ENCODE measurements around the gene CSE1L. TPM values are rescaled to one million over a fixed set of nuclear protein-coding genes. Genes with fewer than 3 reads are reported as not detected.
A peak's percentile ranks its signal among the peaks of the same experiment; 100 is the strongest.

CSE1L gene, protein sequence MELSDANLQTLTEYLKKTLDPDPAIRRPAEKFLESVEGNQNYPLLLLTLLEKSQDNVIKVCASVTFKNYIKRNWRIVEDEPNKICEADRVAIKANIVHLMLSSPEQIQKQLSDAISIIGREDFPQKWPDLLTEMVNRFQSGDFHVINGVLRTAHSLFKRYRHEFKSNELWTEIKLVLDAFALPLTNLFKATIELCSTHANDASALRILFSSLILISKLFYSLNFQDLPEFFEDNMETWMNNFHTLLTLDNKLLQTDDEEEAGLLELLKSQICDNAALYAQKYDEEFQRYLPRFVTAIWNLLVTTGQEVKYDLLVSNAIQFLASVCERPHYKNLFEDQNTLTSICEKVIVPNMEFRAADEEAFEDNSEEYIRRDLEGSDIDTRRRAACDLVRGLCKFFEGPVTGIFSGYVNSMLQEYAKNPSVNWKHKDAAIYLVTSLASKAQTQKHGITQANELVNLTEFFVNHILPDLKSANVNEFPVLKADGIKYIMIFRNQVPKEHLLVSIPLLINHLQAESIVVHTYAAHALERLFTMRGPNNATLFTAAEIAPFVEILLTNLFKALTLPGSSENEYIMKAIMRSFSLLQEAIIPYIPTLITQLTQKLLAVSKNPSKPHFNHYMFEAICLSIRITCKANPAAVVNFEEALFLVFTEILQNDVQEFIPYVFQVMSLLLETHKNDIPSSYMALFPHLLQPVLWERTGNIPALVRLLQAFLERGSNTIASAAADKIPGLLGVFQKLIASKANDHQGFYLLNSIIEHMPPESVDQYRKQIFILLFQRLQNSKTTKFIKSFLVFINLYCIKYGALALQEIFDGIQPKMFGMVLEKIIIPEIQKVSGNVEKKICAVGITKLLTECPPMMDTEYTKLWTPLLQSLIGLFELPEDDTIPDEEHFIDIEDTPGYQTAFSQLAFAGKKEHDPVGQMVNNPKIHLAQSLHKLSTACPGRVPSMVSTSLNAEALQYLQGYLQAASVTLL
- total RNA-seq, result 10 to 100 TPM; 42.8 to 56.6 (median 45.0) TPM

DNA sequence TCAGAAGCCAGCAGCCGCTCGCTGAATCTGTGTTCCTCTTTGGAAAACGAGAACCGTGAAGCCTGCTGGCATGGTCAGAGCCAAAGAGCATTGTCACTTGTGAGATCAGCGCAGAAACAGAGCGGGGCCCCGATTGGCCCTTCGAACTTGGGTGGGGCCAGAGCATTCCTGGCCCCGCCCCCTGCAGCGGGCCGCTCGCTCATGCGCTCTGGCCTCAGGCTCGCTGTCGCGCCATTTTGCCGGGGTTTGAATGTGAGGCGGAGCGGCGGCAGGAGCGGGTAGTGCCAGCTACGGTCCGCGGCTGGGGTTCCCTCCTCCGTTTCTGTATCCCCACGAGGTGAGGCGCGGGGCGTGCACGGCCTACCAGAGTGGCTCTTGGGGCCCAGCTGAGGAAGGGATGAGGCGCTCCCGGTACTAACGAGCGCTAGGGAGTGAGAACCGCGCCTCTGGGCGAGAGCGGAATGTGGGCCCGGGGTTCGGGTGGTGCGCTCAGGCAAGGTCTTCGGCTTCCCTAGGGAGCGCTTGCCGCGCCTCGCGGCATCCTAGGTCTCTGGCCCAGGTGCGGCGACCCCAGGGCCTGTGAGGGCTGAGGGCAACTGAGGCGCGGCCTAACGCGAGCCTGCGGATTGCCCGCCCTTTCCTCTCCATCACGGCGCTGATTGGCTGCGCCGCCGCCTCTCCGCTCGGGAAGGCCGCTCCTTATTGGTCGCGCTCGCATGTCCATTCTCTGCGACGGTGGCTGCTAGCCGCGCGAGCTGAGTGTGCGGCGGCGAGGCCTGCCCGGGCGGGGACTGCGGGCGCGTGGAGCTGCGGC lies at the start of gene CSE1L:
CSE1L (plus strand) TSS at position 226 of the 814 bp plus-strand sequence. CDS start 12,152 bp downstream, outside the sequence.
- intact Hi-C loops (cut with DNase I), result no loop called here
- peak; percentile 57 to 87 for TF ChIP-seq POLR2A (IDR thresholded peaks at IDR 0.05)
- TF ChIP-seq, protein P1, sequence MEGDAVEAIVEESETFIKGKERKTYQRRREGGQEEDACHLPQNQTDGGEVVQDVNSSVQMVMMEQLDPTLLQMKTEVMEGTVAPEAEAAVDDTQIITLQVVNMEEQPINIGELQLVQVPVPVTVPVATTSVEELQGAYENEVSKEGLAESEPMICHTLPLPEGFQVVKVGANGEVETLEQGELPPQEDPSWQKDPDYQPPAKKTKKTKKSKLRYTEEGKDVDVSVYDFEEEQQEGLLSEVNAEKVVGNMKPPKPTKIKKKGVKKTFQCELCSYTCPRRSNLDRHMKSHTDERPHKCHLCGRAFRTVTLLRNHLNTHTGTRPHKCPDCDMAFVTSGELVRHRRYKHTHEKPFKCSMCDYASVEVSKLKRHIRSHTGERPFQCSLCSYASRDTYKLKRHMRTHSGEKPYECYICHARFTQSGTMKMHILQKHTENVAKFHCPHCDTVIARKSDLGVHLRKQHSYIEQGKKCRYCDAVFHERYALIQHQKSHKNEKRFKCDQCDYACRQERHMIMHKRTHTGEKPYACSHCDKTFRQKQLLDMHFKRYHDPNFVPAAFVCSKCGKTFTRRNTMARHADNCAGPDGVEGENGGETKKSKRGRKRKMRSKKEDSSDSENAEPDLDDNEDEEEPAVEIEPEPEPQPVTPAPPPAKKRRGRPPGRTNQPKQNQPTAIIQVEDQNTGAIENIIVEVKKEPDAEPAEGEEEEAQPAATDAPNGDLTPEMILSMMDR (IDR thresholded peaks at IDR 0.05), result peak in 3 of 6 experiments; percentile 48 to 58 (median 50)

DNA sequence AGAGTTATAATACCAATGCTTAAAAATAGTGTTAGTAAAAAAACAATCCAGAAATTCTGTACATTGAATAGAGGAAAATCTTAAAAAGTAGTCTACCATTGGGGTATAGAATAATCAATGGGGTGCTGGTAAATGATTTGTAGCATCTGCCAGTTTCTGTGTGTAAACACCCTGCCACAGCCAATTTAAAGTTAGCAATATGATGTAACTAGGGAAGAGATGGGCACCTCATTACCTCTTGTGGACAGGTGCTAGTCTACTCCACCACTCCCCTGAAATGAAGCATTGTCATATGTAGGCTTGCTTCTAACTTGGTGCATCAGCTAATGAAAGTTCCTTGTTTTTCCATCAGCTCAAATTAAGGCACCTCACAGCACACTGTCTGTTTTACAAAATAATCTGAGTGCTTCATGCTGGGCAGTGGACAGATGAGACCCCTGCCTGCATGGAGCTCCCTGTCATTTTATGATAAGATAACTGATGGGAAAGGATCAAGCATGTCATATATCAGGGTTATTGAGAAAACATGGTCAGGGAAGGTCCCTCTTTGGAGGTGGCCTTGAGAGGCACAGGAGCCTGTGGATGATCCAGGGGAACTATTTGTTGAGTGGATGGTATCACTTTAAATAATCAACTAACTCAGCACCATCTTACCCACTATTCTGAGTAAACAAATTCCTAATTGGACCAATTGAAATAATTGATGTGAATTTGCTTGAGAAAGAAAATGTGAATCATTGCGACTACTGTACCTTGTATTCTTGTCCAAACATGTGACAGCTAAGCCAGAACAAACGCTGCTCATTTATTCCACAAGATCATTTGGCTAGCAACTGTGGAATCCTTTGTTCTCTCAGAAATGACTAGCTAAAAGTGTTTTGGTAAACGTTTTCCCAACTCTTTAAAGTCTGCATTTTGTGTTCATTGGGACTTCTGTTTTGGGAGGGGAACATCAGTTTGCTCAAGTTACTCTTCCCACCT lies 45.9 kb upstream of the CSE1L start:
- no peaks in the 10 kb centered on the region for H3K9me3 ChIP-seq
- DNase-seq, result no peak
- 57 to 62% methylated on average over 3 of the region's 3 CpGs for WGBS, 2 donors
- H3K4me3 ChIP-seq (replicated peaks in 1 of 3), result no peak overlapping the region
- H3K27me3 ChIP-seq, result no peaks in the 10 kb centered on the region
- no peak for TF ChIP-seq POLR2A (IDR thresholded peaks at IDR 0.05)
- TF ChIP-seq, protein P1 (IDR thresholded peaks at IDR 0.05), result no peak
- peaks cover 9 to 11% of the 10 kb centered on the region in 2 donors for H3K4me1 ChIP-seq
- H3K36me3 ChIP-seq, result peaks cover 26 to 34% of the 10 kb centered on the region in 2 donors
- H3K27ac ChIP-seq, result peak overlapping the region in 2 of 3 donors; percentile 11 to 19
- intact Hi-C loops (cut with DNase I), result no loop called here

More for the DNA sequence above, at the start of gene CSE1L:
- H3K9me3 ChIP-seq, result no peaks in the 10 kb centered on the region
- H3K4me3 ChIP-seq (replicated peaks in 1 of 3), result peak within 1 kb of the TSS; percentile 68 to 95 (median 89)
- H3K27me3 ChIP-seq, result no peaks in the 10 kb centered on the region
- H3K36me3 ChIP-seq, result no peaks in the 10 kb centered on the region
- DNase-seq, result peak; percentile 94 to 96
- peak within 1 kb of the TSS; percentile 83 to 96 (median 92) for H3K27ac ChIP-seq
- peaks cover 10 to 14% of the 10 kb centered on the region in 2 donors for H3K4me1 ChIP-seq
- 1% methylated on average over 16 to 34 of the region's 80 CpGs for WGBS, 2 donors

DNA sequence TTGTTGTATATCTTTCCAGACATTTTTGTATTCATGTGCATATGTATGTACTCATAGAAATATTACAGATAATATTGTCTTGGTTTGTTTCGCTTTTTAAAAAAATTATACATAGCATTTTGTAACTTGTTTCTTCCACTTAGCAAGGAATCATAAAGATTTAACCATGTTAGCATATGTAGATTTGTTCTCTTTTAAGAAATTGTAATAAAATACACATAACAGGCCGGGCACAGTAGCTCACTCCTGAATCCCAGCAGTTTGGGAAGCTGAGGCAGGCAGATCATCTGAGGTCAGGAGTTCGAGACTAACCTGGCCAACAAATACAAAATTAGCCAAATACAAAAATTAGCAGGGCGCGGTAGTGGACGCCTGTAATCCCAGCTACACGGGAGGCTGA lies 44.4 kb upstream of the CSE1L start:
- H3K27ac ChIP-seq, result no peak overlapping the region
- H3K27me3 ChIP-seq, result no peaks in the 10 kb centered on the region
- DNase-seq, result no peak
- TF ChIP-seq, protein P1 (IDR thresholded peaks at IDR 0.05), result no peak
- no peak for TF ChIP-seq POLR2A (IDR thresholded peaks at IDR 0.05)
- no peaks in the 10 kb centered on the region for H3K9me3 ChIP-seq
- WGBS, 2 donors, result 96 to 98% methylated on average over 7 of the region's 7 CpGs
- H3K4me3 ChIP-seq (replicated peaks in 1 of 3), result no peak overlapping the region
- intact Hi-C loops (cut with DNase I), result no loop called here
- peaks cover 33 to 41% of the 10 kb centered on the region in 2 donors for H3K36me3 ChIP-seq
- no peaks in the 10 kb centered on the region for H3K4me1 ChIP-seq

DNA sequence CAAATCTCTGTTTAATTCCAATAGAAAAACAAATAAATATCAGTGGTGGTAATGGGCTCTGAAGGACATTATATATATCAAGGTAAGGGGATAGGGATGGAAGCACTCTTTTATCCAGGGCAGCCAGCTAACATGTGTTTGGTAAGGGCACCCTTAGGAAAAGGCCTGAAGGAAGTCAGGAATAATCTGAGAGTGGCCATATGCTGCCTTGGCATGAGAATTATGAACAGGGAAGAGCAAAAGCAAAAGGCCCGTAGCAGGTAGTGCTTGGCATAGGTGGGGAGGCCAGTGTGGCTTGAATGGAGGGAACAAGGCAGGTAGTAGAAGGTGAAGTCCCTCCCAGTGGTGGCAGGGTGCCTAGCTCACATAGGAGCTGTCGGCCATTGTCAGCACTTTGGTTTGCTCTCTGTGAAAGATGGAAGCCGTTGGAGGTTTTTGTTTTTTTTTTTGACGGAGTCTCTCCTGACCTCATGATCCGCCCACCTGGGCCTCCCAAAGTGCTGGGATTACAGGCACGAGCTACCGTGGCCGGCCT lies 39.6 kb upstream of the CSE1L start:
- DNase-seq, result no peak
- H3K9me3 ChIP-seq, result no peaks in the 10 kb centered on the region
- WGBS, 2 donors, result 83 to 91% methylated on average over 8 of the region's 8 CpGs
- no peak overlapping the region for H3K27ac ChIP-seq
- H3K4me3 ChIP-seq (replicated peaks in 1 of 3), result no peak overlapping the region
- H3K4me1 ChIP-seq, result no peaks in the 10 kb centered on the region
- peaks cover 27 to 34% of the 10 kb centered on the region in 2 donors for H3K36me3 ChIP-seq
- intact Hi-C loops (cut with DNase I), result no loop called here
- no peaks in the 10 kb centered on the region for H3K27me3 ChIP-seq
- TF ChIP-seq, protein P1 (IDR thresholded peaks at IDR 0.05), result no peak
